GM21515 (cell line): Measurements from ENCODE around the gene NR6A1.

Source experiments
- ATAC-seq: cut with Tn5 transposase; IDR thresholded peaks from one replicate; pipeline ENCODE4 v1.9.1; 2021; ENCODE audit not compliant: unreplicated experiment

The NR6A1 gene

DNA sequence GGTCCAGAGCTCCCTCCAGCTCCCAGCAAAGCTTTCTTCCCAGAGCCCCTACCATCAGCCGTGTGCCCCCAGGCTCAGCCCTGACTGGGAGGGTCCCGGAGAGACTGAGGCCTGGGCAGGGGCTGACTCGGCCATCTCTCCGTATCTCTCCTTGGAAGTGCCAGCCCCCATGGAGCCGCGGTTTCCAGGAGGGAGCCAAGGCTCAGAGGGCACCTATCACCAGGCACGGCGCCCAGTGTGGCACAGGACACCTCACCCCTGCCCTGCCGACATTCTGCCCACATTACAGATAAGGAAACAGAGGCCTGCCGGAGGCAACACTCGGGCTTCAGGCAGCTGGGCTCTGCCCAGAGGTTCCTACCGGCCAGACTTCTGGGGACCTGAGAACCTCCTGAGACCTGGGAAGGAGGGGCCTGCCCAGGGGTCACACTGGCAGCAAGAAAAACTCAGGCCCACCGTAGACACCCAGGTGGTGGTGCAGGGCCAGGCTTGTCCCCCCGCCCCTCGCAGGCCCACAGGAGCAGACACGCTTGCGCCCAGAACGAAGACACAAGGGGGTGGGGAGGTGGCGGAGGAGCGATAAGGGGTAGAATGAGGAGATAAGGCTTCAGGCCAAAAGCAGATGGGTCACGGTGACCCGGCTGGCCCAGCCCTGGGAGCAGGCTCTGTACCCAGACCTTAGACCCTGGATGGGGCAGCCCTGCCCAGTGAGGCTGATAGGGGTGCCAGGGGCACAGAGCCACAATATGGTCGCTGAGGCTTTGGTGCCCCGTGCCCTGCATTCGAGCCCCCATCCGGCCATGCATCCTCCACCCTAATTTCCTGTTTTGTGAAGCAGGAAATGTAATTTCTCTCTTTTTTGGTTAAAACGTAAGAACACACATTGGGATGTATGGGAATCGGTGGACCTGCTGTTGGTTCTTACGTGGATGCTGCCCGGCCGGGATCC, 275.7 kb downstream of the NR6A1 start:
- no peak for ATAC-seq

DNA sequence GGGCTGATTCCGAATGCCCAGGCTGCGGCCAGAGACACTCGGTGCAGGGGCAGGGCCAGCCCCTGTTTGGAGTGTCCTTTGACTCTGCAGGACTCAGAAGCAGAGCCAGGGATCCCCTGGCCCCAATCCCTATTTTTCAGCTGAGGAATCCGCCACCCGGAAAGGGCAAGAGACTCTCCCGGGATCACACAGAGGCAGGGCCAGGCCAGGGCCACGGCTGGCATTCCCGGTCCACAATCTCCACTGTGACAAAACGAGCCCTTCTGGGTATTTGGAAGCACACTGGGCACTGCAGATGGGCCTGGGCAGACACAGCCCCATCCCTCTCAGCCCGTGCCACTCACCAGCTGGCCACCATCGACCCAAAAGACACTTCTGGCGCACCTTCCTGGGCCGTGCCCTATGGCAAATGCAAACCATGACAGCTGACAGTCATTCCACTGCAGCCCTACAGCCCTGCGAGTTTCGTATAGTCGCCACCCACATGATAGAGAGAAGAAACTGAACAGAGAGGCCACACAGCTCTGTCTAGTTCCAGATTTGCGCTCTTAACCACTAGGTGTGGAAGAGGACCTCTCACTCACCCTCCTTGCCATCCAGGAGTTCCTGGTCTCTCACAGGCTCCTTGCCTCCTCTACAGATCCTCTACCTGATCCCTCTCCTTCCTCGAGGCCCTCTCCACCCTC, 277.2 kb downstream of the NR6A1 start:
- no peak for ATAC-seq

DNA sequence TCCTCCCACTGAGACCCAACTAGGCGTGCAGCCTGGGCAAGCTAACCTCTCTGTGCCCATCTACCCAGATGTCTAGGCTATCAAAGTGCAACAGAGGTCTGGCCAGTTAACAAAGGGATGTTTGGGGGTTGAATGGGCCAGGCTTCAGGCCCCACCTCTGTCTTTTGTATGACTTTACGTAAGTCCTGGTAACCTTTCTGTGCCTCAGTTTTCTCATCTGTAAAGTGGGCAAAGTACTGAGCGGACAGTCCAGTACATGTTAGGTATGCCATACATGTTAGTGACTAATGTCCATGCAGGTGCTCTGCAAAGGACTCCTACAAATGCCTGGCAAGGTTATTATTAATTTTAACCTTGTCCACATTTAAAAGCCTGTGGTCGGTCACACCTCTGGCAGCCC, 277.9 kb downstream of the NR6A1 start:
- no peak for ATAC-seq

DNA sequence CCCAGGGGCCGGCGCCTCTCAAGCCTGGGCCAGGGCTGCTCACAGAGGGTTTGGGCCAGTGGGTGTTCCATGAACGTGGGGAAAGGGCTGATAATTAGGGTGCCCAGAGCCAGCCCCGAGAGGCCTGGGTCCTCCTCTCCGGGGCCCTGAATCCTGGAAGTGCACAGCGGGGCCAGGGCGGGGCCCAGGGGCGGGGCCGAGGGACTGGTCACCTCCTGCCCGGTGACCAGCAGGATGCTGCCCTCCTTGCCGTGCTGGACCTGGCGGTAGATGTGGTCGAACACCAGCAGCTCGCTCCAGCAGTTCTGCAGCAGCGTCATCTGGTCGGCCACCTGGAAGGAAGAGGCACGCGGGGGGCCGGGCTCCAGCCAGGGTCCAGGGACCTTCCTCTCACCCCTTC, 278.3 kb downstream of the NR6A1 start:
- no peak for ATAC-seq

DNA sequence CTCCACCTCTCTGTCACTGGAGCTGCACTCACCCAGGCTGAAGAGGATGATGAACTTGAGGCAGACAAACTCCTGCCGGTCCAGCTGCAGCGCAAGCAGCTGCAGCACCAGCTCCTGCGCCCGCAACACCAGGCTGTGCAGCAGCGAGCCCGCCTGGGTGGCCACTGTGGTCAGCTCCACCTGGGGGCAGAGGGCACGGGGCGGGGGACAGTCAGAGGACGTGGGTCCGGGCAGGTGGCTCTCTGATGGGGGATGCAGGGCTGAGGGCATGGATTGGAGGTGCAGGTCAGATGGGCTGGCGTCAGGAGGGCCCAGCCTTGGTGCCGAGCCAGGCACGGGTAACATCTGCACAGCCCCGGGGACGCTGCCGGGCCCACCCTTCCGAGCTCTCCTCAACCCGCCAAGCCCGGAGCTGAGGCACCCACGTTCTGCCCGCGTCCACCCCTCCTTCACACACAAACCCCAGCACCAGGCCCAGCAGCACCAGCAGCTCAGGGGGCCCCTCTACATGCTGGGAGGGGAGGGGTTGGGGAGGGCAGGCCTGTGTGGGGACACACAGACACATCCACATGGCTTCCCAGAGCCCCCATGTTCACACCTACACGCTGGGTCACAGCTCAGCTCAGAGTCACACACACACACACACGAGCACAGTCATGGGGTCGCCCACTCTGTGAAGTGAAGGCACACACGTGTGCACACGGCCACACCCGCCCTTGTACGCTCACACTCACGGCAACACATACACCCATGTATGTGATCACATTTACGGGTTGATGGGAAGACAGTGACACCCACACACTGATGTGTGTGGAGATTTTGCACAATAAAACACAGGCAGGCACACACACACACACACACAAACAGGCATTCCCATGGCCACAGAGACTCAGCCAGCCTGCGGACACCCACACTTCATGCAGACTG, 279.8 kb downstream of the NR6A1 start:
- no peak for ATAC-seq

DNA sequence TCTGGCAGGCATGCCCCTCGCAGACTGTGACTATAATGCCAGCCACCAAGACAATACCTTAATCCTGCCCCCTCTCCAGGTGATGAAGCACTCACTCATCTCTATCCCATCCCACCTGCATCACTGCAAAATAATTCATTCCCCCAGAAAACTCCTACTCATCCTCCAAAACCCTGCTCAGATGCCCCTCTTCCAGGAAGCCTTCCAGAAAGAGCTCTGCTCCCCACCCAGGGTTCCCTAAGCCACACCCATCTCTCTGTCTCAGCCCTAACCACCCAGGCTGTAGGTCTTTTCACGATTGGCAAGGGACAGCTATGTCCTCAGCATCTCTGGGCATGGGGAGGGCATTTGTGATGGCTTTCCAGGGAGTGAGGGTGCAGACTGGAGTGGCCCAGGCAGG, 281.1 kb downstream of the NR6A1 start:
- ATAC-seq = no peak

DNA sequence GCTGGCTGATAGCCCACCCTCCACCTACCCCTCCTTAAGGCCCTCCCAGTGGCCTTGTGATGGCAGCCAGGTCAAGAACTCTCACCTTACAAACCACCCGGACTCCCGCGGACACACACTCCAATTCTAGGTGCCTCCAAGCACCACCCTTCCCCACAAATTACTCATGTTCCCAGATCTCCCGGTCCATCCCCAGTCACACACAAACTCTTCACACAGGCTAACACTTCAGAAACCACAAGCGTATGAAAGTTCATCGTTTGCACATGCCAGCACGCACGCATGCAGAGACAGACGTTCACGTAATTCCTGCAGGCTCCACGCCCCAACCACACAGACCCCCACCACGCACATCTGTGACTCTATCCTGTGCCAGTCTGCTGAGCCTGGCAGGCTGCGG, 281.9 kb downstream of the NR6A1 start:
- no peak for ATAC-seq

DNA sequence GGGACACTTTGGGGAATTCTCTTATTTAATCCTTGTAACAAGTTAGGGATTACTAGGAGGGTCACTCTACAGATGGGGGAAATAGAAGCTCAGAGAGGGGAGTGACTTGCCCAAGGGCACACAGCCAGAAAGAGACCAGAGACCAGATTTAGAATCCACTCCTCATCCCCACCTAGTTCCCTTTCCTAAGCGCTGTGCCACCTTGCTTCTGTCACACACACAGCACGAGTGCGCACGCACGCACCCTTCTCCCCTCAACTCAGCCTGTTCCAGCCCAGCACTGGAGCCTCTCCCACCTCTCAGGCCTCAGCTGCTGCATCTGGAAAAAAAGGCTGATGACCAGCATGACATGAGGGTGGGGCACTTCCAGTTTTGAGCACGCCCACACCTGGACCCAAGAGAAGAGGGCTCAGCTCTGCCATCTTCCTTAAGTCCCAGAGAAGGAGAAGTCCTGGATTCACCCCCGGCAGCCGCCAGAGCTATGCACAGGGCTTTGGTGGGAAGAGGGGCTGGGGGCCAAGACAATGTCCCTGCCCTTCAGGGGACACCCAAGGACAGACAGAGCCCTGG, 282.4 kb downstream of the NR6A1 start:
- no peak for ATAC-seq

DNA sequence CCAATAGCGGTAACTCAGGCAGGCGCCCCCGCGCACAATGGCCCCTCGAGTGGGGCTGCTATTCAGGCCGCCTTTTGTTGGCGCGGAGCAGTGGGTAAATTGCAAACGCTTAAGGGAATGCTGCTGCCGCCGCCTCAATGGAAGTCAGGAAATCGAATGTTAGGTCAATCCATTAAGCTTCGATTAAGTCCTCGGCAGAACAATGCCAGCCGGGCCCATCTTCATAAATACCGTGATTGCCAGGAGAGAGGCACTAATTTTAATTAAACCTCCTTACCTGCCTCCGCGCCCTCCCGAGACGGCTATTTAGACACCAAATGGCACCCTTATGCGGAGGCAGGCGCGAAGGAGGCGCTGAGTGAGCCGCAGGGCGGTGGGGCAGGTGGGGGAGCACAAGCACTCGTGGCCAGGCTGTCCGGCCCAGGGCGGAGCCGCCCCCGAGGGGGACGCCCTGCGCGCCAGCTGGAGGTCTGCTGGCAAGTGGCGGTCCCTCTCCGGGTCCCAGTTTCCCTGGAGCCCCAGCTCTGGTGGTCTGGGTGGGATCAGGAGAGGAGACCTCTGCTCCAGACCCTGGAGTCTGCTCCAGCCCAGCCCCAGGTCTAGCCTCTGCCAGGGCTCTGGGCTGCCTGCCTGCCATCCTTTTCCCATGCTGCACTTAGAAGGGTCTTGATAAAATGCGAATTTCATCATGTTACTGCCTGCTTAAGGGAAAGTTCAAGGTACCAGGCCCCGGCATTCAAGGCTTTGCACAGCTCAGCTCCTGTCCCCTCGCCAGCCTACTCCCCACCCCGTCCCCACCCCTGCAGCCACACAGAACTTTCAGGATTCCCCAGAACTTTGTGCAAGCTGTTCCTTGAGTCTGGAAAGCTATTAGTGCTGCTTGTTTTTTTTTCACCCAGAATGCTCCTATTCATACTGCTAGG, 283.6 kb downstream of the NR6A1 start:
- ATAC-seq = no peak

DNA sequence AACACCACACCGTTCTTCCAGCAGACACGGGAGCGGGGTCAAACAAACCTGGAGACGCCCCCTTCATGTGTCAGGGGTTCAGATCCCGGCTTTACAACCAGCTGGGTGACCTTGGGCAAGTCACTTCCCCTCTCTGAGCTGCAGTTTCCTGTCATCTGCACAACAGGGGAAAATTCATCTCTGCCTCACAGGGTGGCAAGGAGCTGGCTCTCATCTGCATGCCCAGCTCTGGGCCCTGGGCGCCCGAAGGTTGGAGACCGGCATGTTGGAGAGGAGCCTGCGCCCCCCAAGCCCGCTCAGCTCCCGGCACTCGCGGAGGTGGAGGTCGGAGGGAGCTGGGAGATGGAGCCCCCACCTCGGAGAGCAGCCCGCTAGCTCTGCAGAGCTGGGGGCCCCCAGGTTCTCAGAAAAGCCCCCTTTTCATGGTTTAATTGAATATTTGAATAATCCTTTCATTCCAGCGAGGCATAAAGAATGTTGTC, 284.3 kb downstream of the NR6A1 start:
- ATAC-seq = no peak

DNA sequence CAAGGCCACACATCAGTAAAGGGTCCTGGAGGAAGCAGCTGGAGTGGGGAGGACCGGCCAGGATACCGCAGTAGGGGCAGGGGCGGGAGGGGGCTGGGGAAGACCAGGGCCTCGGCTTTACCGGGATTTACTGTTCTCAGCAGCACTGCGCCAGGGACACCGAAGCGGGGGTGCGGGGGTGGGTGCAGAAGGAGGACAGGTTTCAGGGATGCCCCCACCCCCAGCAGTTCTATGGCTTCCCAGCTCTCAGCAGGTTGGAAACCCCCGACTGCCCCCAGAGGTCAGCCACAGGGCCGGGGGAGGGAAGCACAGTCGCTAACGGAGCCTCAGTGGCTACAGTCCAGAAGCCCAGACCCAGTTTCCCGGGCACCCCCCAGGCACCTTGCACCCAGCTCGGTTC, 285.2 kb downstream of the NR6A1 start:
- no peak for ATAC-seq

DNA sequence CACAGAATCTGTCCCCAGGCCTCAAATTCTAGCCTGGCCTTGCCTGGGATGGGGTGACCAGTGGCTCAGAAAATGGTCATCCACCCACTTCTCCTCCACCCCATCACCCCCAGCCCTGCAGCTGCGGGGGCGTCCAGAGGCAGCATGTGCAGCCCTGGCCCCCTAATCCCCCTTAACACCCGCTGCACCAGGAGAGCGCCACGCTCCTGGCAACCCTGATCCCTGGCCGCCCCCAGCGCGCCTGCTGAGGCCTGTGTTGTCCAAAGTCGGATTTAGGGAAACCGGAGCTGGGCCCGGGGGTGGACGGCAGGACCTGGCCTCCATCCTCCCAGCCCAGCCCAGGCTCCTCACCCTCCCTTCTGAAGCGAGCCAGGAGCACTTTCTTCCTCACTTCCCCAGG, 285.9 kb downstream of the NR6A1 start:
- no peak for ATAC-seq

DNA sequence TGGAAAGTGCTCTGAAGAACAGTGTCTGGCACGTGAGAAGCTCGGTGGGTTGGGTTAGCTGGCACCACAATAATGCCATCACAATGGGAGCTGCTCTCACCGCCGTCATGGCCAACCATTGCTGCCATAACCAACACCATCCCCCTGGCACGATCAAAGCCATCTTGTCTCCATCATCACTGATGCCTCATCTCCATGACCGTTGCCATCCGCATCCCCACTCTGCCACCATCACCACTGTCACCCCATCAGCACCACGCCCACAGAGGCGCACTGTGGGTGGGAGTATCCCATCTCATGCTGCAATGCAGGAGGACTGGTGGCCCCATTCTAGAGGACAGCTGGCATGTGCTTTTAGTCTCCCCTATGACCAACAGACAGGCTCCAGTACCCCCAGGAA, 287.6 kb downstream of the NR6A1 start:
- no peak for ATAC-seq

DNA sequence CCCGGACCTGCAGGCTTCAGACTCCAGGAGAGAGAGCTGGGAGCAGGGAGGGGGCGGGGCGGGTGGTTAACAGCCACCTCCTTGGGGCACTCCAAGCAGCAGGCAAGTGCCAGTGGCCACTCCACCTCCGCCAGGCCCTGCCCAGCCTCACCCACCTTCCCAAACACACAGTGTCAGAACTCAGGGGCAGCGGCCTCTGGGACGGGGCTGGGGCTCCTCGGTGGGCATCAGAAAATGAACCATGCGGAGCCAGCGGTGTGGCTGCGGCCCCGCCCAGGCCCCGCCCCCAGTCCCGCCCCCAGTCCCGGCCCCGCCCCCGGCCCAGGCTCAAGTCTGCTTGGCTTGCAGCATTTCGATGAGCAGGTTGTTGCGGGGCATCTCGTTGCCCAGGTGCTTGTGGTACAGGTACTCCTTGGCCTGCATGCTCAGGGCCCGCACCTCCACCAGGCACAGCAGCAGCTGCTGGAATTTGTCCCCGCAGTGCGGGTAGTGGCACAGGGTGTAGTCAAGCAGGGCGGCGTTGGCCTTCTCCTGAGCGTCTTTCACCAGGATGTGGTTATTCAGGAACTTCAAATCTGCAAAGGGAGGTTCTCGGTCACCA, 288.6 kb downstream of the NR6A1 start:
- no peak for ATAC-seq

DNA sequence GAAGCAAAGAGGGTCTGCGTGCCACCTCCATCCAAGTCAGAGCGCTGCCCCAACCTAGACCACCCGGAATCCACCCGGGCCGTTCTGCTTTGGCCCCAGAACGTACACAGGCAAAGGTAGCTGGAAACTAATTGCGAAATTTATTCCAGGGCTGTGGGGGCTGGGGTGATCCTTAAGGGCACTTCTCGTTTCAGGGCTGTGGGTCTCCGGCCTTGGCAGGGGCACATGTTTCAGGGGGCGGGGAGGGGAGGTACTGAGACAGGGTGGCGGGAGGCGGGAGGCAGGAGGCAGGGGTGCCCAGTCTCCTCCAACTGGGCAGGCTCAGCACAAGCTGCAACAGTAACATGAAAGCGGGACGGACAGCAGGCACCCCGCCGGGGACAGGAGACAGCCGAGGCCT, 290.0 kb downstream of the NR6A1 start:
- ATAC-seq = no peak

DNA sequence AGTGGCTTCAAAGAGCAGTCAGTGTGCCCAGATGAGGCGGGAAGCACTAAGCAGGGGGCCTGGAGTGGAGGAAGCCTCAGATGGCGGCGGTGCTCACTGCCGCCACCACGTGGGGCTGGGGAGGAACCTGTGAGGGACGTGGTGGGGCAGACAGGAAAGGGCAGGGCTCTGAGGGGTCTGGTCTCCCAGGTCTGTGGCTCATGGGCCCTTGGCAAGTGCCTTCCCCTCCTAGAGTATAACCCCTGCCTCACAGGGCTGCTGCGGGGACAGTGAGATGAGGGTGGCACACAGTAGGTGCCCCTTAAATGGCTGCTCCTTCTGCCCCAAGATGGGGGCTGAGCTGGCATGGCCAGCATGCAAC, 290.5 kb downstream of the NR6A1 start:
- no peak for ATAC-seq

DNA sequence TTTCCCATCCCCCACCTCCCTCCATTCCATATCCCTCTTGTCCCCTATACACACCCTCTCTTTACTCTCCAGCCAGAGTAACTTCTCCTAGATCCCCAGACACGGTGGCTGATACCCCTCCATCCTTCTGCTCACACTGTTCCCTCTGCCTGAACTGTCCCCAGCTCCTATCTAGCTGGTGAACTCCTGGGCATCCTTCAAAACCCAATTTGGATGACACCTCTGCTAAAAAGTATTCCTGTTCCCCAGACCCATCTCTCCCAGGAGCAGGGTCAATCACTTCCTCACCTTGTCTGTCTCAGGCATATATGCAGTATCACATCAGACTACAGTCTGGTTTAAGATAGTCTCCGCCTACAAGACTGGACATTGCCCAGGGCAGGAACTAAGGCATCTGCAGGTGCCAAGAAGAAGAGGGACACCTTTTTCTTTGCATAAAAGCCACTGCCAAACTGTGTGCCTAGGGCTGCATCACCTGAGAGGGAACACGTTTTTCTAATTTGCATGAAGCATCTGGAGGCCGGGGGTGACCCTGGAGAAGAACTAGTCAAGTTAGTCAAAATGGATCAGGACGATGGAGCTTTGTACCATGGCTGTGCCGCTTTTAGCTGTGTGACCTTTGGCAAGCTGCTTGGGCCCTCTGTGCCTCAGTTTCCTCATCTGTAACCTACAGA, 291.0 kb downstream of the NR6A1 start:
- no peak for ATAC-seq

DNA sequence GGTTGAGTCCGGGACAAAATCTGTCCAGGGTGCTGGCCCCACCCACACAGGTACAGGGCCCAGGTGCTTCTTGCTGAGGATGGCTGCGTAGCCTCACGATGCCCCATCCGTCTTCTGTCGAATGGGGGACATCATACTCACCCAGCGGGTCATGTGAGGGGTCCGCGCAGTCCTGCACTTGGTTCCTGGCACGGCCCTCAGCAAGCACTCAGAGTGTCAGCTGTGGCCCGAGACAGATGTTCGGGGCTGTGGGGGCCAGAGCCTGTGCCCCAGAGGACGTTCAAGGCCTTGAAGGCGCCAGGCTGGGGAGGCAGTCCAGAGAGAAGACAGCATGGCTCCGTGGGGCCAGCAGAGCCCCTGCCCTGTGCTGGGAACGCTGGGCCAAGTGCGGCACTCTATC, 291.7 kb downstream of the NR6A1 start:
- no peak for ATAC-seq

DNA sequence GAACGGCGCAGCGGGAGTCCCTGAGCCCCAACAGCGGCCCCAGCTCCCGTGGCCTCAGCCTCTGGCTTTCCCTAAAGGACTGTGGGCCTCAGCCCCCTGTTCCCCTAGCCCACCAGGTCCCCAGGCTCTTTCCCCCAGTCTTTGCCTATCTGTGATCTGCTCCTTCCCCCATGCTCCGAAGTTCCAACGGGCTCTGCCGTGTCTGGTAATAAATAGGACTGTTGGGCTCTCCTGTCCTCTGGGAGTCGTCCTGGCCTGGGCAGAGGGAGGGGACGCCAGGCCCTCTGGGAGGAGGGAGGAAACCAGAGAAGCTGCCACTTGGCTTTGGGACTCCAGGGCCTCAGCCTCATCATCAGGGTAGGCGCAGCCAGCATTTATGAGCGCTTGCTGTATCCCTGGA, 292.8 kb downstream of the NR6A1 start:
- ATAC-seq = no peak
